HK-2 (cell line): ENCODE data around the gene PSD.

Experiments used
- DNase-seq: peaks from one replicate; pipeline ENCODE4 v3.0.0-alpha.2; 2018; ENCODE audit not compliant: unreplicated experiment

The PSD gene

DNA sequence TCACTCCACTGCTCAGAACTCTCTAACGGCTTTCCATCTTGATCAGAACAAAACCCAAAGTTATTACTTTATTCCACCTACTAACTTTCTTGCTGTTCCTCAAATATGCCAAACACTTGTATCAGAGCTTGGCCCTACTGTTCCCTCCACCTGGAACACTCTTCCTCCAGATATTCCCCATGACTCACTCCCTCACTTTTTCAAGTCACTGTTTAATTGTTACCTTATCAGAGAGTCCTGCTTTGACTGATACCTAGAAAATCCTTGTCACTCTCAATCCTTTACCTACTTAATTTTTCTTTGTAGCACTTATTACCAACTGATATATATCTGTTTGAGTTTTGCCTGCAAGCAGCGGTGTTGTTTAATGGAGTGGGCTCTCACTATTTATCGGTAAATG, 28.7 kb downstream of the PSD start:
- no peak for DNase-seq

DNA sequence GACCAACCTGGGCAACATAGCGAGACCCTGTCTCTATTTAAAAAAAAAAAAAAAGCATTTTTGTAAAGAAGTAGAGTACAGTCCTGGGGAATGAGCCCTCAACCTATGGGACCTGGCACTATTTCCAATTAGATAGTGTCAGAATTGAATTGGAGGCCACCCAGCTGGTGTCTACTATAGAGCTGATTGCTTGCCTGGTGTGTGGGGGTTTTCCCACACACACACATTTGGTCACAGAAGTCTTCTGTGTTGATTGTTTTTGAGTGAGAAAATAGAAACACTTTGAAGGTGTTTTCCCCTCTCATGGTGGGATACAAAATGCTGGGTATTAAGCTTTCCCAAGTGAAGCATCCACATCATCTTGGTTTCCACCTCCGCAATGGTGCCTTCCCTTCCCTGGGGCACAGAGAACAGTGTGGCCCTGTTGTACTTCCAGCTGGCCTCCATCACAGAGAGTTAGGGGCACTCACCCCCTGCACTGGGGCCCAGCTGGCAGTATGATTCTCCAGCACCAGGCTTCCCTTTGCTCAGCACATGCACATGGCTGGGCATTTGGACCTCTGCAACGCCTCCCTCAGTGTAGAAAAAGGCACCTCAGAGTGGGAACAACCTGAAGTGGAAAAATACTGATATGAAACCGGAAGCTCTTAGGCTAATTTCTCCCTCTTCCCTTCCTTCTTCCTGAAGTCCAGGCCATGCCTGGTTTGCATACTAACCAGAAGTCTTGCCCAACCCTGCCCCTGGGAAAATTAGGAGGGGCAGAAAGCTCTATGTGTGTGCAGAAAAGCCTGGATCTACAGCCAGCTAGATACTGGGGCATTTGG, 33.8 kb downstream of the PSD start:
- DNase-seq = no peak

DNA sequence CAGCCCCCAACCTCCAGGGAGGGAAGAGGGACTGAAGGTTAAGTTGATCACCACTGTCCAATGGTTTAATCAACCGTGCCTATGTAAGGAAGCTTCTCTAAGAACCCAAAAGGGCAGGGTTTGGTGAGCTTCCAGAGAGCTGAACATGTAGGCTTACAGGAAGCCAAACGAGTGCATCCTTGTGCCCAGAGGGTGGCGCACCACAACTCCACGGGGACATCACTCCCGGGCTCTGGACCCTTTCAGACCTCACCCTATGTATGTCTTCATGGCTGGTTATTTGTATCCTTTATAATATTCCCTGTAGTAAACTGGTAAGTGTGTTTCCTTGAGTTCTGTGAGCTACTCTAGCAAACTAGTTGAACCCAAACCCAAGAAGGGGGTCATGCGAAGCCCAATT, 34.5 kb downstream of the PSD start:
- DNase-seq = no peak

DNA sequence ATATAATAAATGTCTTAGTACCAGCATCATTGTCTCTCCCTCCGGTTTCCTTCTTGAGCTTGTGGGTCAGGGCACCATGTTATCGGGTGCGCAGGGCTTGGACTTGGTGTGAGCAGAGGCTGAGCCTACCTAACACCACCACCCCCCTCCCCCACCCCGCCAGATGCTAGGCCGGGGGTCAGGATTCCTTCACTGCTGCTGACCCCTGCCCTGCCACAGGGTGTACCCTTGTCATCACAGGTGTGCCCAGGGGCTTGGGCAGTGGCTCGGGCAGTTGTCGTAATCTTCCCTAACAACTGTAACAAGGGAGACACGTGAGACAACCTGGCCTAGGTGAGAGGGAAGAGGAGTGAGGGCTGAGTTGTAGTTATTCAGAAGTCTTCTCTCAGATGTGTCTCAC, 35.7 kb downstream of the PSD start:
- DNase-seq = no peak

DNA sequence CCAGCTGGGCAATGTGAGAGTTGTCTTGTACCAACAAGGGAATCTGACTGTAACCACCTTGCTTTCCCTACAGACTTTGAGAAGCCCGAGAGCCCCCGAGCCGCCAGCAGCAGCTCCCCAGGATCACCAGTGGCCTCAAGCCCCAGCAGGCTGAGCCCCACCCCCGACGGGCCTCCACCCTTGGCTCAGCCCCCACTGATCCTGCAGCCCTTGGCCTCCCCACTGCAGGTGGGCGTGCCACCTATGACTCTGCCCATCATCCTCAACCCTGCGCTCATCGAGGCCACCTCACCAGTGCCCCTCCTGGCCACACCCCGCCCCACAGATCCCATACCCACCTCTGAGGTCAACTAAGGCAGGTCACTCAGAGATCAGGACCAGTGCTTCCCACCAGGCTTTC, 36.6 kb downstream of the PSD start:
- DNase-seq = no peak

DNA sequence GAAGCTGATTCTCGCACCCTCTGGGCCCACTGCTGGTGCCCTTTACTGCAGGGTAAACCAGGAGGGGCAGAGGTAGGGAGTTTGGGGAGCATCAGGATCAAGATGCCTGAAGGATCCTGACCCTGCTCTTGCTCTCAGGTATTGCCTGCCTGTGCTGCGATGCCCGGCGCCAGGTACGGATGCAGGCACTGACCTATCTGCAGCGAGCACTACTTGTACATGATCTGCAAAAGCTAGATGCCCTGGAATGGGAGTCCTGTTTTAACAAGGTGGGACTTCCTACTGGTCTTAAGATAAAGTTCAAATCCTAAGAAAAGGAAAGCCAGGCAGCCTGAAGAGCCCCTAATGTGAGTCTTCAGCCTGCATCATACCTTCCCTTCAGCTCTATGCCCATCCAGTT, 39.2 kb downstream of the PSD start:
- no peak for DNase-seq

DNA sequence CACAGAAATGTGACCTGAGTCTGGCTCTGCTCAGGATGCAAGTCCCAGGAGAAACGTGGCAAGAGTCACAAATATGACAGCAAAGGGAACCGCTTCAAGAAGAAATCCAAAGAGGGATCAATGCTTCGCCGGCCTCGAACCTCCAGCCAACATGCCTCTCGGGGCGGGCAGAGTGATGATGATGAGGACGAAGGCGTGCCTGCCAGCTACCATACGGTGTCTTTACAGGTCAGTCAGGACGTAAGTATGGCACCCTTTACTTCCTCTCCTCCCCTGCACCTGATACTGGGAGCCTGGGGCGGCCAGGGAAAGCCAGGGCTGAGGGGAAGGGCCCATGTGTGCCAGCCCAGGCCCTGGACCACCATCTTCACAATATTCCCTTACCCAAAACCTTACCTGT, 41.7 kb downstream of the PSD start:
- no peak for DNase-seq

DNA sequence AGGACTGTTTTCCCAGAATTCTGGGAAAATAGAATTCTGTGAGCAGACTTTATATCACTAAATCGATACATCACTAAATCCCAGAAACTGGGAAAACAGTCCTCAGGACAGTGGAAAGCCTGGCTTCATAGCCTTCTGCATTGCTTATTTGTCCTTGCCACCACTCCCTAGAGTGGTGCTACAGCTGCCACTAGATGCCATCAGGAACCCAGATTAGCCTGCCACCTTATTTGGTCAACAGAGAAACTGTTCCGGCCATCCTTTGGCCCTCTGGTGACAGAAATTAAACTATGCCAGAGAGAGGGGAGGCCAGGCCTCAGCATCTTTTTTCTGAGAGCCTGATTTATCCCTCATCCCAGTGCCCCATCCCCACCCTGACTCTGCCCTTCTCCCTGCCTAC, 42.7 kb downstream of the PSD start:
- DNase-seq = no peak

GRCh38 chr10:102375250-102375649, 43.3 kb downstream of the PSD start:
- DNase-seq = no peak

GRCh38 chr10:102371295-102371694, 47.3 kb downstream of the PSD start:
- no peak for DNase-seq

GRCh38 chr10:102368077-102368476, 50.5 kb downstream of the PSD start:
- peak; percentile 31 for DNase-seq

DNA sequence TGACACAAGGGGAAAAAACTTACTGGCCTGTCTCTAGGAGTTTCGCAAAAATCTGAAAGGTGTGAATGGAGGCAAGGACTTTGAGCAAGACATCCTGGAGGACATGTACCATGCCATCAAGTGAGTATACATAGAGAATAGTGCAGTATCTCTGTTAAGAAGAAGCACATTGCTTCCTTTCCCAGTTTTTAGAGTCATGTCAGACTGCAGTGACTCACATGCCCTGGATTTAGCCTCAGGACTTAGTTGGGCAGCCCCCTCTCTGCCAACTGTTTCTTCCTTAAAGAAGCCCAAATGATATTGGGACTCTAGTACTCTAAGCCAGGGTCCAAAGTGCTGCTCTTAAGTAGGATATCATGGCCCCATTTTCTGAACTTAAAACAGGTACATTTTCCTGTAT, 51.1 kb downstream of the PSD start:
- no peak for DNase-seq

DNA sequence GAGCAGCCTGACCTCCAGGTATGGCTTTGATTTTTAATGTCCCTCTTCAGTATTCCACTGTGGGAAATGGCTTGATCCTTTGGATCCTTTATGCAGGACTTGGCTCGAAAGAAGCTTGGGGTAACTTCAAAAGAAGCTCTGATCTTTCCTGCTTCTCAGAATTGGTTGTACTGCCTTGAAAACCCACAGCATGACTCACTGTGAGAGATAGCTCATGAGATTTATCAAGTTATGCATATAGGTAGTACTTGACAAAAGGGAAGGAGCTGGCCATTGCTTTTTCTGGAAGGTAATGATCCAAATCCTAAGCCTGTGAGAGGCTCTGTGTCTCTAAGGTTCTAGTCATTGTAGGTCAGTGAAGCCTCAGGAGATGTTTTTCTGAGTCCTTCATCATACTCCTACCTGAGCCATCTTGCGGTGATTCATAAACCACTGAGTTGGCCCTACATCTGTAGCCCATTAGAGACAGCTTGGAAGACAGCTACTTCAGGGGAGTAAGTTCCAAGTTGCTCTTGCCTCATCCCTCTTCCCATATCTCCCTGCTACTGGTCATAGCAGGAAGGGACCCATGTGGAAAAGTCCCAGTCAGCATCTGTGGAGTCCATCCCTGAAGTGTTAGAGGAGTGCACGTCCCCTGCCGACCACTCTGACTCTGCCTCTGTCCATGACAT, 59.7 kb downstream of the PSD start:
- no peak for DNase-seq

DNA sequence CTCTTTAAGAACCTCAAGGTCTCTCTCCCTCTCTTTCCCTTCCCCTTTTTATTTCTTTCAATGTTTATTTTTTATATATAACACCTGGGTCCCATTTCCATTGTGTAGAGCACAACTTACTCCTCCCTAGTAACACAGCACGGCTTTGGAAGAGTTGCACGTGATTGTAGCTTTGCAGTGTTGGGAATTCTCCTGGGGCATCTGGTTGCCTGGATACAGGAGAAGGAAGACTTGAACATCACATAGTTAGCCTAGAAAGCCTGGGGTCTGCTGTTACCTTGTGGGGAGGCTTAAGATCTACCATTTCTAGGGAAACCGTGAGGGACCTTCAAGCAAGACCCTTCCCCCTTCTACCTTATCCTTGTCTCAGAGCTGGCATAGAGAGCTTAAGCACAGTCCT, 64.1 kb downstream of the PSD start:
- DNase-seq = no peak
